GM18505 (cell line): ENCODE measurements around the gene TMCC1.
"Not testable (repeated sequence)": the region's sequence is repeated elsewhere in the genome, so short reads cannot be mapped to it uniquely, and the experiment has no call there.

Source experiments
- ATAC-seq: cut with Tn5 transposase; IDR thresholded peaks from one replicate; pipeline ENCODE4 v1.9.1; 2021; ENCODE audit not compliant: unreplicated experiment
- POLR2A ChIP-seq: IDR thresholded peaks from 4 replicates; pipeline ENCODE4 v1.6.1; 2011; ENCODE audit warnings: borderline replicate concordance; ENCODE audit not compliant: insufficient read depth, insufficient read length; ENCODE audit errors: extremely low read depth

The TMCC1 gene

DNA sequence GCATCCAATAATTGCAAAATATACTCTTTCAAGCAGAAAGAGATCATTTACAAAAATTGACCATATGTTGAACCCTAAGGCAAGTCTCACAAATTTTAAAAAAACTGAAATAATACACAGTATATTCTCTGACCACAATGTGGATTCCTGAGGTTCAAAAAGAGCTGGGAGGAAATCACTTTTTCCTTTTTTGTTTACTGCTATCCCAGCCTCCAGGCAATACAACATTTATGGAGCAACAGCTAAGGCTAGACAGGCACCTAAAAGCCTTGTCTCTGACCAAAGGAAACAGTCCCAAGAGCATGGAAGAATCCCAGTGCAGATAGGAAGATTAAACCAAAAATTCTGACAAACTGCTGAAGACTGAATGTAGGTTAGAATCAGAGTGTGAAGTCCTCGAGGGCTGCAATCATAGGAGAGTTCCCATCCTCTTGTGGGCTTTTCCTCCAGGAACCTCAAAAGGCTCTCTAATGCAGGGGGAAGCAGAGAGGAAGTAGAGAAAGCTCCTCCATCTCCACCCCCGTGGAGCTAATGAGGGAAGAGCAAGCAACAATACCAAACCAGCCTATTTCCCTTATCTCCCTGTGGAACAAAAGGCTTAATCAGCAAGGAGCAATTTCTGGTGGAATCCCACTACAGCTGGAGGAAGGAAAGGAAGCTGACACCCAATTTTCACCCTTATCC, 57.0 kb downstream of the TMCC1 start:
- TF ChIP-seq POLR2A = no peak
- ATAC-seq = no peak

- no peak for TF ChIP-seq POLR2A
- no peak for ATAC-seq
Measured at GRCh38 chr3:129835198-129835597, 58.3 kb downstream of the TMCC1 start.

DNA sequence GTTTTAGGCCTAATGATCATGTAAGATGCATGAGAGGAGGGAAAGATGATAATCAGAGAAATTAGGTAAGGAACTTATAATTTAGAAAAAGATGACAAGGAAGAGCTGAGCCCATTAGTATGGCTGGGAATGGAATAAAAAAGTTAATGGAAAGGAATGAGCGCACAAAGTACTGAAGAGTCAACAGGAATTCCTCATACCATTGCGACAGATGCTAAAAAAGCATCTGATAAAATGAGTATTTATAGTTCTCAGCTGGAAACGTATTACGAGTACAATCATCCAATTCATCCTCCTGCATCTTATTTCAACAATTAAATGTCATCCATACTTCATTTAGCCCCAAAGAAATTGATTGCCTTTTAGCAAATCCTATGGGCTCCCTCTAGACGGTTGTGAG, 58.9 kb downstream of the TMCC1 start:
- no peak for TF ChIP-seq POLR2A
- no peak for ATAC-seq

DNA sequence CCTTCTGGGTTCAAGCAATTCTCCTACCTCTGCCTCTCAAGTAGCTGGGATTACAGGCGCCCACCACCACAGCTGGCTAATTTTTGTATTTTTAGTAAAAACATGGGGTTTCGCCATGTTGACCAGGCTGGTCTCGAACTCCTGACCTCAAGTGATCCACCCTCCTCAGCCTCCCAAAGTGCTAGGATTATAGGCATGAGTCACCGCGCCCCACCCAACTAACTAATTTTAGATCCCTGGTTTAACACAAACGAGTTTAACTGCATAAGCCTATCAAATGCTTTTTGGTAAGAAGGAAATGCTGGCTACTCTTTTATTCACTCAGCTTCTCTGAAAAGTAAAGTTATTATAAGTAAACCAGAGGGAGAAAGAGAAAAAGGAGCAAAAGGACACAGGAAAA, 61.6 kb downstream of the TMCC1 start:
- not testable (repeated sequence) for ATAC-seq

- no peak for TF ChIP-seq POLR2A
- no peak for ATAC-seq
Measured at GRCh38 chr3:129831503-129831902, 62.0 kb downstream of the TMCC1 start.

GRCh38 chr3:129829640-129830039, 63.9 kb downstream of the TMCC1 start:
- no peak for TF ChIP-seq POLR2A
- no peak for ATAC-seq

GRCh38 chr3:129827765-129828164, 65.7 kb downstream of the TMCC1 start:
- TF ChIP-seq POLR2A = no peak
- ATAC-seq = no peak

DNA sequence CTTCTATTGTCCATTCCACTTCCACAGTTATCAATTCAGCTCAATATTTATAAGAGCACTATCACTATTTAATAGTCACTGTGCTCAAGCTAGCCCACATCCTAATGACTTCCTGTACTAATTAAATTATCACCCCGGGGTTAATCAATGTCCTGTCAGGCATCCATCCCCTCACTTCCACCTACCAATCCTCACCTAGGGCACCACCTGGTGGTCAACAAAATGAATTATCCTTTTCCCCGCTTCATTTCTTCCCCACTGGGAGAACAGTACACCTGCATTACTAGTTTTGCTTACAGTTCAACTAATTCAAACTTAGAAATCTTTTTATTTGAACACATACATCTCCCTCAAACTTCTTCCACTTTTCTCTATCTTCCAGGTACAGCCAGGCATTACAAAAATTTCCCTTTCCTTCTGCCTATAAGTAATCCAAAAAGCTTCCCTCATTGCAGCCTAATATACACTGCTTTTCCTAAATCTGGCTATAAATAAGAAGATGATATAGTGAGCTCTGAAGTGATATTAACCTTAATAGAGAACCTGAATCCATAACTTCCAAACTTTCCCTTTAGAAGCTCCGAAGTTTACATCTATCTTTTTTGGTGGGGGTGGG, 68.5 kb downstream of the TMCC1 start:
- no peak for TF ChIP-seq POLR2A
- ATAC-seq = no peak

DNA sequence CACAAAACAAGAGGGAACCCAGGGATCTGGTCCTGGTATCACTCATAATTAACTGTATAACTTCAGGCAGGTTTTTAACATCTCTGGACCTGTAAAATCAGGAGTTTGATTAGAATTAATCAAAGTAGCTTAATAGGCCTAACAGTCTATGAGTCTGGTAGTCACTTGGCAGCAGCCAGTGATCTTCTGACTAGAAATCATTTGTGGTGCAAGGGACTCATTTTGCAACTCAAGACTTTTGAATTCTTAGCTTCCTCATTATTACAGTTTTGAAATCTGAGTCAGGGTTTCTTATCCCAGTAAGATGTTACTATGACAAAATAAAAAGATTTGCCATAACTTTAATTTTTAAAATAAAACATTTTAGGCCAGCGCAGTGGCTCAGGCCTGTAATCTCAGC, 70.8 kb downstream of the TMCC1 start:
- no peak for ATAC-seq
- TF ChIP-seq POLR2A = no peak

GRCh38 chr3:129822241-129822640, 71.3 kb downstream of the TMCC1 start:
- no peak for TF ChIP-seq POLR2A
- no peak for ATAC-seq

DNA sequence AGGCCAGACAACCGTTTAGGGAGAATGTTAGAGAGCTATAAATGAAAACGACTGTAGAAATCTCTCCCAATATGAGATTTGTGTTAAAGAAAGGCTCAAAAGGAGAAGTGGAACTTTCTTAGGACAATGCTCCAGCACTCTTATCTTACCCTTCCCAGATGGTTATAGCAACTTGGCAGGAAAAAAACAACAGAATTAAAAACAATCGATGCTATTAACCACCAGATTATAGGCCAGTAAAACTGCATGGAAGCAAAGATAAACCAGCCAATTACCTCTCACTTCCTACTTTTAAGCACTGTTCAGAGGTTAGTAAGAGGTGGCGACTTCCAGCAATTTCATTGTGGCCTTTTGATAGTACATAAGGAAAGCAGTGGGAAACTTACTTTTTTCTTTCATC, 72.9 kb downstream of the TMCC1 start:
- no peak for TF ChIP-seq POLR2A
- ATAC-seq = no peak

- ATAC-seq = no peak
- no peak for TF ChIP-seq POLR2A
Measured at GRCh38 chr3:129812589-129812988, 80.9 kb downstream of the TMCC1 start.

DNA sequence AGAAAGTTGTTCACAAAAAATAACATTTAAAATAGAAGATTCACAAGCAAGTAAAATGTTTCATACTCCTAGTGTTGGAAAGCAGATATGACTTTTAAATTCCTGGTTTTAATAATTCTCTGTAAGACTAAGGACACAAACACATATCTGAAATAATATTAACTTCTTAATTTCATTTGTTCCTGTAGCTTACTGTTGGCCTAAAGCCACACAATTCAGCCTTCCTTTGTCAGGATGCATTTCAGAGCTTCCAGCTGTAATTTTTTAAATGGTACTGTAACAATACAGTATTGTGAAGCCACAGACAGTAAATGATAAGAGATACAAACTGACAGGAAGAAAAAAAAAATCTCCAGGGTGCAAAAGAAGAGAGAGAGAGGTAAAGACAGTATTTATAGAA, 84.2 kb downstream of the TMCC1 start:
- TF ChIP-seq POLR2A = no peak

GRCh38 chr3:129796146-129796545, 97.4 kb downstream of the TMCC1 start:
- no peak for TF ChIP-seq POLR2A
- no peak for ATAC-seq

More for the DNA sequence above, 84.2 kb downstream of the TMCC1 start:
- no peak for ATAC-seq

GRCh38 chr3:129795186-129796010, 98.1 kb downstream of the TMCC1 start:
- TF ChIP-seq POLR2A = no peak
- no peak for ATAC-seq
